Calu3 (cell line): ENCODE data around the gene GKN1. TPM values are rescaled to one million over a fixed set of nuclear protein-coding genes. Genes with fewer than 3 reads are reported as not detected.
A peak's percentile ranks its signal among the peaks of the same experiment; 100 is the strongest.

Experiments used
- BruUV-seq: library from RNA; stranded (reverse); fragments of 400-500 nt; replicated peaks from 2 replicates; lab custom pipeline; 2021; lab: Mats Ljungman, UMichigan
- CTCF ChIA-PET: fragments of 300-600 bp; sonication (Branson Sonifier 250); formaldehyde crosslinking; loops from one replicate; lab custom pipeline; 2022; ENCODE audit warnings: antibody characterized with exemption; lab: Charles Lee
- DNase-seq: peaks from one replicate; pipeline ENCODE4 v3.0.0; 2022
- H3K27ac Mint-ChIP-seq: one replicate; pipeline ENCODE4 v1.8.0; 2022; ENCODE audit warnings: mixed read lengths; ENCODE audit not compliant: unreplicated experiment
- H3K27me3 Mint-ChIP-seq: one replicate; pipeline ENCODE4 v1.8.0; 2022; ENCODE audit warnings: mixed read lengths; ENCODE audit not compliant: unreplicated experiment
- H3K36me3 Mint-ChIP-seq: one replicate; pipeline ENCODE4 v1.8.0; 2022; ENCODE audit warnings: mild to moderate bottlenecking, moderate library complexity, mixed read lengths; ENCODE audit not compliant: insufficient read depth, unreplicated experiment
- H3K4me1 Mint-ChIP-seq: one replicate; pipeline ENCODE4 v1.8.0; 2022; ENCODE audit warnings: mild to moderate bottlenecking, low read depth, mixed read lengths; ENCODE audit not compliant: unreplicated experiment
- H3K4me3 Mint-ChIP-seq: one replicate; pipeline ENCODE4 v1.8.0; 2022; ENCODE audit warnings: mild to moderate bottlenecking, low read depth, moderate library complexity, mixed read lengths; ENCODE audit not compliant: unreplicated experiment
- H3K9me3 Mint-ChIP-seq: one replicate; pipeline ENCODE4 v1.8.0; 2022; ENCODE audit warnings: low read depth, mixed read lengths; ENCODE audit not compliant: unreplicated experiment
- CTCF ChIP-seq: fragments of 200-600 bp; IDR thresholded peaks from one replicate; pipeline ENCODE4 v1.8.0; 2022; ENCODE audit warnings: antibody characterized with exemption; ENCODE audit not compliant: unreplicated experiment
- intact Hi-C: fragments of 100-400 bp; cut with micrococcal nuclease; formaldehyde crosslinking; loops from one replicate; pipeline ENCODE4 v1.10.0; 2022; ENCODE audit not compliant: unreplicated experiment
- total RNA-seq: library from RNA; stranded (reverse); gene quantifications from 2 replicates; pipeline ENCODE4 v1.2.3, GENCODE V29; 2022

The GKN1 gene
- total RNA-seq, 1 experiment from 2014 or later = not detected

GRCh38 chr2:68939962-68940361 lies 34.5 kb upstream of the GKN1 start:
- no TSS peak for BruUV-seq
- intact Hi-C loops = no loop called here
- no peak overlapping the region for H3K4me3 Mint-ChIP-seq
- H3K4me1 Mint-ChIP-seq = peaks cover 20% of the 10 kb centered on the region
- H3K9me3 Mint-ChIP-seq = no peaks in the 10 kb centered on the region
- no peak overlapping the region for H3K27ac Mint-ChIP-seq
- H3K36me3 Mint-ChIP-seq = no peaks in the 10 kb centered on the region
- CTCF ChIA-PET = no interaction called here
- no peak for DNase-seq
- peaks cover 38% of the 10 kb centered on the region for H3K27me3 Mint-ChIP-seq
- TF ChIP-seq CTCF = no peak

GRCh38 chr2:68940369-68940768 lies 34.1 kb upstream of the GKN1 start:
- H3K4me1 Mint-ChIP-seq = peaks cover 19% of the 10 kb centered on the region
- intact Hi-C loops = no loop called here
- no TSS peak for BruUV-seq
- CTCF ChIA-PET = no interaction called here
- no peak overlapping the region for H3K27ac Mint-ChIP-seq
- peaks cover 38% of the 10 kb centered on the region for H3K27me3 Mint-ChIP-seq
- no peak for TF ChIP-seq CTCF
- no peak for DNase-seq
- H3K36me3 Mint-ChIP-seq = no peaks in the 10 kb centered on the region
- H3K4me3 Mint-ChIP-seq = no peak overlapping the region
- no peaks in the 10 kb centered on the region for H3K9me3 Mint-ChIP-seq

DNA sequence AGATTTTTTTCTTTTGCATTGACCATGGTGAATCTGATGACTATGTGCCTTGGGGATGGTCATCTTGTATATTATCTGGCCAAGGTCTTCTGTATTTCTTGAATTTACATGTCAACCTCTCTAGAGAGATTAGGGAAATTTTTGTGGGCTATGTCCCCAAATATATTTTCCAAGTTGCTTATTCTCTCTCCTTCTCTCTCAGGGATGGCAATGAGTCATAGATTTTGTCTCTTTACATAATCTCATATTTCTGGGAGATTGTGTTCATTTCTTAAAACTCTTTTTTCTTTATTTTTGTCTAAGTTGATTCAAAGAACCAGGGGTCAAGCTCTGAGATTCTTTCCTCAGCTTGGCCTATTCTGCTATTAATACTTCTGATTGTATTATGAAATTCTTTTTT lies 31.6 kb upstream of the GKN1 start:
- intact Hi-C loops = loop anchor here (1.0 kb wide), 1 partner anchor 364 kb away; no protein-coding TSS in a partner anchor
- DNase-seq = no peak
- BruUV-seq = no TSS peak
- no peak for TF ChIP-seq CTCF
- peaks cover 38% of the 10 kb centered on the region for H3K27me3 Mint-ChIP-seq
- H3K4me3 Mint-ChIP-seq = no peak overlapping the region
- CTCF ChIA-PET = interaction anchor here (1.4 to 1.5 kb wide), 3 partner anchors 16 to 364 kb away, joined by 4 to 6 read pairs (median 4); no protein-coding TSS in a partner anchor
- H3K4me1 Mint-ChIP-seq = no peaks in the 10 kb centered on the region
- H3K36me3 Mint-ChIP-seq = no peaks in the 10 kb centered on the region
- no peak overlapping the region for H3K27ac Mint-ChIP-seq
- no peaks in the 10 kb centered on the region for H3K9me3 Mint-ChIP-seq

DNA sequence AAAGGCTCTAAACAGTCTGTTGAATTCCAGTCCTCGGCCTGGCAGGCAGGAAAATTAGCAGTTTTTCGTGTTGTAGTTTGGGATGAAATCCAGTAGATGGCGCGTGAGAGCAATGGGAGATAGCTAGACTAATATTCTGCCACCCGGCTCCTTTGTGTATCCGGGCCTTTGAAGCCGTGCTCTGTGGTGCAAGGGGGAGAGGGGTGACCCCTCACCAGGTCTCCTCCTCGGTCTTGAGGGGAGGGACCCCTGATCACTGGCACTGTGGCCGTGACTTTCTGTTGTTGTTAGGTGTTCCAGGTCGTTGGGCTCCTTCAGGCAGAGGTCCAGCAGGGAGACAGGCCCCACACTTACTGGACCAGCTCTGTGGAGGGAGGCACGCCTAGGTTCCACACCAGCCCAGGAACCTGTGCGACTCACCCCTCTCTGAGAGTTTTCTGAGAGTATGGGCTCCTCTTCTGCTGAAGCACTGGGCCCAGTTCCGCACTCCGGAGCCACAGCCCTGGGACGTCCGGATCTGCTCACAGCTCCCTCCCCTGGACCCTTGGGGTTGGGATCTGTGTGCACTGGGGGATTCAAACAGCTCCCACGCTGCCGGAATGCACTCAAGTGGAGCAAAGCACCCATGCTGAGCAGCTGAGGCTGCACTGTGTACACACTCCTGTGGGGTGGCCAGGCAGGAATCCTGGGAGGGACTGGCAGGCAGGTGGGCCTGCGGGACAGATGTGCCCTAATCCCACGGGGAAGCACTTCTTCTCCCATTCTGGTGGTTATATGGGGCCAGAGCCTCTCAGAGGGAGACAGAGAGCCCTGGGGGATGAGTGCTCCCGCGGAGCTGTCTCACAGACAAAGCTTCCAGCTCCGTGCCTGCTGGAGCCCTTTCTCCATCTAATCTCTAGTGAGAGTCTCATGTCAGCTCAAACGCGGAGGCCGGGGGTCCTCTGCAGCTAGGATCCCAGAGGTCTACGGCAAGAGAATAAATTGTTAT lies 30.6 kb upstream of the GKN1 start:
- BruUV-seq = no TSS peak
- H3K27me3 Mint-ChIP-seq = peaks cover 46% of the 10 kb centered on the region
- no peaks in the 10 kb centered on the region for H3K4me1 Mint-ChIP-seq
- no peak overlapping the region for H3K4me3 Mint-ChIP-seq
- DNase-seq = peak; percentile 63
- peak; percentile 80 for TF ChIP-seq CTCF
- no peaks in the 10 kb centered on the region for H3K36me3 Mint-ChIP-seq
- intact Hi-C loops = loop anchor here (1.0 kb wide), 1 partner anchor 363 kb away; no protein-coding TSS in a partner anchor
- no peak overlapping the region for H3K27ac Mint-ChIP-seq
- no peaks in the 10 kb centered on the region for H3K9me3 Mint-ChIP-seq
- CTCF ChIA-PET = interaction anchor here (0.6 to 1.5 kb wide), 7 partner anchors 17 to 443 kb away, joined by 3 to 6 read pairs (median 4); no protein-coding TSS in a partner anchor
